KOPT-K1 (cell line): Measurements from ENCODE around the gene ALDH1B1.
"Not testable (repeated sequence)": the region's sequence is repeated elsewhere in the genome, so short reads cannot be mapped to it uniquely, and the experiment has no call there.

Experiments used
- H3K27ac ChIP-seq: fragments of 200-600 bp; sonication (generic); 2 replicates; pipeline ENCODE4 v1.5.1; 2016; ENCODE audit warnings: antibody characterized with exemption, mild to moderate bottlenecking, low read depth, low read length; ENCODE audit not compliant: poor library complexity, severe bottlenecking
- H3K36me3 ChIP-seq: fragments of 200-600 bp; sonication (generic); 2 replicates; pipeline ENCODE4 v1.5.1; 2017; ENCODE audit warnings: antibody characterized with exemption, mild to moderate bottlenecking, low read length, moderate library complexity; ENCODE audit not compliant: insufficient read depth
- H3K9me3 ChIP-seq: fragments of 200-600 bp; sonication (generic); 2 replicates; pipeline ENCODE4 v1.5.1; 2017; ENCODE audit warnings: antibody characterized with exemption, low read length, mild to moderate bottlenecking; ENCODE audit not compliant: insufficient read depth, poor library complexity, severe bottlenecking

The ALDH1B1 gene

DNA sequence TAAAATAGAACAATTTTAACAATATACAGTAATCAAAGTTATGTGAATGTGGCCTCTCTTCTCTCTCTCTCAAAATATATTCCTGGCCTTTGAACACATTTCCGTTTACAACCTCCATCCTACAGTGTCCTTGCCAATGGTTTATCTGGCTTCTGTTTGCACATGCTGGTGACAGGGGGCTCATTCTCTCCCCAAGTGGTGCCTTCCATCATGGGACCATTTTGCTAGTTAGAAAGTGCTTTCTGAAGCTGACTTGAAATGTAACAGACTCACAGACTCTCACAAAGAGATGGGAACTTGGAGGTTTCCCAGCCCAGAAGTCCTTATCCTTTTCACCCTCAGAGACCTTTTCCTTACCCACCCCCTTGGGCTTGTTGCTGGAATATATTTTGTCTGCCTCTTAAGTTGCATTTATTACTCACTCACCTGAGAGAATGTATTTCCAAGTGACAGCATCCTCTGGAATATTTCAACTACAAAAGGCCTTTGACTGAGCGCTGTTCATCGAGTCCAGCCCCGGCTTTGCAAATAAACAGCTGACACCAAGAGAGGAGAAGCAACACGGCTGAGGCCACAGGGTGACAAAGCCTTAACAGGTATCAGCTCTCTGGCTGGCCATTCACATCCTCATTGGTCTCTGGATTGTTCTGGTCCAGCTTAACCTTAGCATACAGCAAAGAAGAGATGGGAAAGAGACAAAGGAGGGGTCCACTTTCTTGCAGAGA is 17.5 kb upstream of the ALDH1B1 start:
- no peak overlapping the region for H3K27ac ChIP-seq
- no peaks in the 10 kb centered on the region for H3K36me3 ChIP-seq
- H3K9me3 ChIP-seq, result no peaks in the 10 kb centered on the region

DNA sequence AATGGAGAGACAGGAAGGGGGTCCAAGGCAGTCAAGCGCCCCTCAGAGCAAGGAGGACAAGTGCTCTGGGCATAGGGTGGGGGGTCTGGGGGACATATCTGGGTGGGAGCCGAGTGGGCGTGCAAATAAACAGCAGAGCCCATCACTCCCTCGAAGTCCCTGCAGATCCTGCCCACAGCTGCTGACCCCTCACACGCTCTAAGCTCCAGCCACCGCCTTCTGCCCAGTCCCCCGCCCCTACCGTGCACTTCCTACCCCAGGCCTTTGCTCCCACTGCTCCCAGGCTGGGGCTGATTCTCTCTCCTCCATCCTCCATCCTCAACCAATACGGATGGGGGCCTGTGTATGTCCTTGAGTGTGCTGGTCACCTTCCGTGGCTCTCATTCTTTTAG is 16.9 kb upstream of the ALDH1B1 start:
- H3K36me3 ChIP-seq, result no peaks in the 10 kb centered on the region
- no peak overlapping the region for H3K27ac ChIP-seq
- H3K9me3 ChIP-seq, result no peaks in the 10 kb centered on the region

DNA sequence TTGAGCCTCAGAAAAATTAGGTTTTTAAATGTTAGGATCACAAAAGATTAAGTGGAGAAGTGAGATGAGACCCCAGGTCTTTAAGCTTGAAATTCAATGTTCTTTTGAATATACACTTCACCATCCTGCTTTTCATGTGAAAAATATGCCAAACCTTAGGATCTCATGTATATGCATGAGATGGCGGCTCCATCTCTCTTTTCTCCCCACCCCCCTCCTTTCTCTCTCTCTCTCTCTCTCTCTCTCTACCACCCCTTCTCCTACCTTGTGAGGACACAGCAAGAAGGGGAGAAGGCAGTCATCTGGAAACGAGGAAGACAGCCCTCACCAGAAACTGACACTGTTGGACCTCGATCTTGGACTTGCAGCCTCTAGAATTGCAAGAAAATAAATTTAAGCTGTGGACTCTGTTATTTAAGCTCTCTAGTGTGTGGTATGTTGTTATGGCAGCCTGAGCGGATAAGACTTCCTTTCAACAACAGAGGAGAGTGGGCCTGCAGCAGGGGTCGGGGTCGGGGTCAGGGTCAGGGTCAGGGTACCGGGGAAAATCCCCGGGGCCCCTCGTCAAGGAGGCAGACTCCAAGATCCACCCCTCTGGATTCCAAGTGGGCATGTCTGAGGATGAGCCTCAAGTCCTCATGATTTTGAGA is 16.4 kb upstream of the ALDH1B1 start:
- Histone ChIP-seq H3K36me3 (no peaks in the 10 kb centered on the region), H3K9me3 (no peaks in the 10 kb centered on the region), H3K27ac (no peak overlapping the region)

DNA sequence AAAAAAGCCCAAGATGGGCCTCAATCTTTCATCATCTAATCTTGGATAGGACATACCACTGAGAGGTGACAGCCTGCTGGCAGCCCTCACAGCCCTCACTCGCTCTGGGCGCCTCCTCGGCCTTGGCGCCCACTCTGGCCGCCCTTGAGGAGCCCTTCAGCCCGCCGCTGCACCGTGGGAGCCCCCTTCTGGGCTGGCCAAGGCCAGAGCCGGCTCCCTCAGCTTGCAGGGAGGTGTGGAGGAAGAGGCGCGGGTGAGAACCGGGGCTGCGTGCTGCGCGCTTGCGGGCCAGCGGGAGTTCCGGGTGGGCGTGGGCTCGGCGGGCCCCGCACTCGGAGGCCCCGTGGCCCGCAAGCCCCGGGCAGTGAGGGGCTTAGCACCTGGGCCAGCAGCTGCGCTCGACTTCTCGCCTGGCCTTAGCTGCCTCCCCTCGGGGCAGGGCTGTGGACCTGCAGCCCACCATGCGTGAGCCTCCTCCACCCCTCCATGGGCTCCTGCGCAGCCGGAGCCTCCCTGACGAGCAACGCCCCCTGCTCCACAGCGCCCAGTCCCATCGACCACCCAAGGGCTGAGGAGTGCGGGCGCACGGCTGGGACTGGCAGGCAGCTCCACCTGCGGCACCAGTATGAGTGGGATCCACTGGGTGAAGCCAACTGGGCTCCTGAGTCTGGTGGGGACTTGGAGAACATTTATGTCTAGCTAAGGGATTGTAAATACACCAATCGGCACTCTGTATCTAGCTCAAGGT is 15.0 kb upstream of the ALDH1B1 start:
- not testable (repeated sequence) for H3K9me3 ChIP-seq

DNA sequence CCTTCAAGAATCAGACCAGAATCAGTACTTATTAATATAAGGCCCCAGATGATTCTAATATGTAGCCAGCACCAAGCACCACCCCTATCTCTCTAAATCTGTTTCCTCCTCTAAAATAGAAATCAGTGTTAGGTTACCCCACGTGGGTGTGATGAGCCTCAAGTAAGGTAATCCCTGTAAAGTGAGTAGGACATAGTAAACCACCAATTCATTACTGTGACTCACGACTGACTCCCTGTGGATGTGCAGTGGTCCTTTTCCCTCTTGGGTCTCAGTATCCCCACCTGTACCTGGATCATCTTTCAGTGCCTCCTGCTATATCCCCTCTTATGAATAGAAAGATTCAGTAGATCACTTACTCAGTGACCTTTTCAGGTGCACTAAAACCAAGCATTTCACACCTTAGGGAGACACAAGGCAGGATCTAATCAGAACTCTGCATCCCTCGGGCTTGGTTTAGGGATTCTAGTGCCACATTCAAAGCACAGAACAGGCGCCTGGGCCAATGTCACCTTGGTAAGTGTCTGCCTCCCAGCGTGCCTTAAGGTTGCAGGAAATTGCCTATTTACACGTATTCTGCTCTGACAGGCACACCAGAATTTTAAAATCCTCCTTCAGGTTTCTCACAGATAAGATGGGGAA is 12.2 kb upstream of the ALDH1B1 start:
- peaks cover 10% of the 10 kb centered on the region for H3K9me3 ChIP-seq
- no peak overlapping the region for H3K27ac ChIP-seq
- no peaks in the 10 kb centered on the region for H3K36me3 ChIP-seq

More for the DNA sequence above, 15.0 kb upstream of the ALDH1B1 start:
- not testable (repeated sequence) for H3K36me3 ChIP-seq, H3K27ac ChIP-seq

DNA sequence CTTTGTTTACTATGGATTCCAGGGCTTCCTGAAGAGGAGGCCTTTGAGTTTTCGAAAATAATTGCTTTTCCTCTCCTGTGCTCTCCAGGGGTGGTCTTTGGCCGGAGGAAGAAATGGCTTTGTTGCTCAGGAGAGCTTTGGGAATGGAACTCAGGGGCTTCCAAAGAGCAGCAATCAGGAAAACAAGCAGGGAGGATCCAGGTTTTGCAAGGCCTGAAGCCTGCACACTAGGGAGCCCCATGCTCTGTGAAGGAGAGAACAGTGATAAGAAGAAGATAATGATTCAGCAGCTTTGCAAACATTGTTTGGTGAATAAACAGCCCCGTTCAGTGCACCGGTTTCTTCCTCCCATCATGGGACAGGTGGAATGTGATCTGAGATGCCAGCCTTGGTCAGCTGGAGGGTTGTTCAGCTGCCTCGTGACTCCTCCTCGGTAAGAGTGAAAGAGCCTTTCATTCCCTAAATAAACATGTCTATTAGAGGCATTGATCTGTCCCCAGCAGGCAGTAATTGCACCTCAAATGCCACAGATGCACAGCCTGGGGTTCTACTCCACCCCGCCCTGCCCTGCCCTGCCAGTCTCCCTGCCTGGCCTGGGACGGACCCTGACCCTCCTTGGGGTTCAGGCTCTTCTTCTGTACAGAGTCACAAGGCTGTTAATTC is 11.5 kb upstream of the ALDH1B1 start:
- Histone ChIP-seq H3K27ac (no peak overlapping the region), H3K9me3 (peaks cover 16% of the 10 kb centered on the region), H3K36me3 (no peaks in the 10 kb centered on the region)

DNA sequence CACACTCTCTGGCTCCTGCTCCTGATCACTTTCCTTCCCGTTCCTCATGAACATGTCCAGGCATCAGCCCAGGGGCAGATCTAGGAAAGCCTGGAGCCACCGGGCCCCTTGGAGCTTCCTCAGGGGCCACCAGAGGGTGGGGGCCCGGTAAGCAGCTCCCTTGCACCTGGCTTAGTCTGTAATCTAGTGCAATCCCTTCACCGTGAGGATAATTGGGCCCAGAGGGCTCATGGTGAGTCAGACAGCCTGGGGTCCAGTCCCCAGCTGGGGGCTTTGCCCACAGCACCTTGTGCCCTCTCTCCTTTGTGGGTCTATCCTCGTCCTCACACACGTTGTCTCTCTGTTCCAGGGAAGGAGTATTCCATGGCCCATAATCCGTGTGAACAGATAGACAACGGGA is 10.4 kb upstream of the ALDH1B1 start:
- peaks cover 17% of the 10 kb centered on the region for H3K9me3 ChIP-seq
- H3K27ac ChIP-seq, result no peak overlapping the region
- H3K36me3 ChIP-seq, result no peaks in the 10 kb centered on the region

DNA sequence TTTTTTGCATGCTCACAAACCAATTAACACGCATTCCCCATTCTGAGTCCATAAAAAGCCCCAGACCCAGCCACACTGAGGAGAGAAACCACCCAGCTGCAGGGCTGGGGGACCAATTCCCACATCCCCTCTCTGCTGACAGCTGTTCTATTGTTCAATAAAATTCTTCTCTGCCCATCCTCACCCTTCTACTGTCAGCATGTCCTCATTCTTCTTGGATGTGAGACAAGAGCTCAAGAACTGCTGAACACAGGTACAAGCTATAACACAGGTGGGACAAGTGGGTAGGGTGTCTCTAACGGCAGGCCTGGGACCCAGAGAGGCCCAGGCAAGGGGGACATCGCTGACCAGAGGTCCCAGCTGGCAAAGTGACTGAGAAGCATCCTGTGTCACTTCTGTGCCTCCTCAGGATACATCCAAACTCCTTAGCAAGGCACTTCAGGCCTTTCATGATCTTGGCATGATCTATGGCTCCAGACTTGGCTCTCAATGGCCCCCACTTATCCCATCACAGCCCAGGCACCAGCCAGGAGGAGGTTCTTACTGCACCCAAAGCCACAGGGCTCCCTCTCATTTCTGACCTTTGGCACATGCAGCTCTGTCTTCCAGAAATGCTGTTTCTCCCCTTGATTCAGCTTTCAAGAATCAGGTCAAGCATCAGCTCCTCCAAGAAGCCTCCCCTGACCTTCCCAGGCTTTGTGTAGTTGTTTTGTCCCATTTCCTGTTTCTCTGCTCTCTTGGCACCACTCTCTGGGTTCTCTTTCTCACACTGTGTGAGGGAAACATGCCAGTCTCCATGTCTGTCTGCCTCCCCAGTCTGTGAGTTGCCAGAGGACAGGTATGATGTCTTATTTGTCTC is 7.3 kb upstream of the ALDH1B1 start:
- Histone ChIP-seq H3K9me3 (peaks cover 17% of the 10 kb centered on the region), H3K36me3 (no peaks in the 10 kb centered on the region), H3K27ac (no peak overlapping the region)

DNA sequence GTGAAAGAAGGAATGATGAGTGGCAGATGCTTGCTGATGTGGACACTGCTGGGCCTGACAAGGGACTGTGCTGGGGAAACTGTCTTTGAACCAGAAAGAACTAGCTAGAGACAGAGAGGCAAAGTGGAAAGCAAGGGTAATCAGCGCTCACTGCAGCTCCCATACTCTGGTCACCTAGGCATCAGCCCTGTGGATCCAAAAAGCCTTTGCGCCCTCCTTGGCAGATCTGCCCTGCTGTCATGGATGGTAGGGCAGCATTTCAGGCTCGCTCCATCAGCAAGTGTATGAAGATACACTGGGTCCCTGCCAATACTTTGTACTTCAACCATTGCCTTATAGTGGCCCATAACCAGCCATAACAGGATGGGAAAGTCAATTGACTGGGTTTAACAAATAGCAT is 6.6 kb upstream of the ALDH1B1 start:
- Histone ChIP-seq H3K9me3 (peaks cover 17% of the 10 kb centered on the region), H3K27ac (no peak overlapping the region), H3K36me3 (no peaks in the 10 kb centered on the region)

DNA sequence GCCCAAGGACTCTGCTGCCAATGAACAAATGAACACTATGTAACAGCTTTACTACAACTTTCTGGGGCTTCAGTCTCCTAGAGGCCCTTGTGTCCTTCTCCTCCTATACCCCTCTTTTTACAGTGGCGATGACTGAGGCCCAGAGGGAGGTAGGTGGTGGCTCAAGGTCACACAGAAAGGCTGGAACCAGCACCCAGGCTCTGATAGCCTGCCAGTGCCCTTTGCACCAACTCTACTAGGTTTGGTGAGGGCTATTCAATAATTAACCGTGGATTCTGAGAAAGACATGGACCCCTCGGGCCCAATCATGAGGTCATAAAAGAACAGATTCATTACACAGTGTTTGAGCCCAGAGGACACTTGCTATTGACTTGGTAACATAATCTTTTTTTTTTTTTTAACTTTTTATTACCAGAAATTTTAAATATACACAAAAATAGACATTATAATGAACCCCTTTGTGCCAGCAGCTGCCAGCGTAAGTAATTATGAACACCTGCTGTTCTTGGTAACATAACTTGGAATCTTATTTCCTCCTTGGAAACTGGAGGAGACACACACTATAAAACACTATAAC is 6.1 kb upstream of the ALDH1B1 start:
- peaks cover 17% of the 10 kb centered on the region for H3K9me3 ChIP-seq
- H3K27ac ChIP-seq, result no peak overlapping the region
- no peaks in the 10 kb centered on the region for H3K36me3 ChIP-seq

DNA sequence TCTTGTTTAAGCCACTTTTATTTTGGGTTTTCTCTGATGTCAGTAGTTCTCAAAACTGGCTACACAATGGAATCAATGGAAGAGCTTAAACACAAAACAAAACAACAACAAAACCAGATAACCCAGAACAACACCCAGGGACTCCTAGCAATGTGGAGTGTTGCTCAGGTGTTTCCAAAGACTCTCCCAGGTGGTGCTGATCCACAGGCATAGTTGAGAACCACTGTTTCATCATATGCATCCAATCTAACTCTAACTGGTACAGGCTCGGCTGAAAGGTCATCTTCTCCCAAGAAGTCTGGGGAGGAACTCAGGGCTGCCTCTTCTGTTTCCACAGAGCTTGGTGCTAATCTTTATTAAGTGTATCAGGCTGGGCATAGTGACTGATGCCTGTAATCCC is 5.4 kb upstream of the ALDH1B1 start:
- H3K27ac ChIP-seq, result no peak overlapping the region
- H3K36me3 ChIP-seq, result no peaks in the 10 kb centered on the region
- H3K9me3 ChIP-seq, result peaks cover 17% of the 10 kb centered on the region

DNA sequence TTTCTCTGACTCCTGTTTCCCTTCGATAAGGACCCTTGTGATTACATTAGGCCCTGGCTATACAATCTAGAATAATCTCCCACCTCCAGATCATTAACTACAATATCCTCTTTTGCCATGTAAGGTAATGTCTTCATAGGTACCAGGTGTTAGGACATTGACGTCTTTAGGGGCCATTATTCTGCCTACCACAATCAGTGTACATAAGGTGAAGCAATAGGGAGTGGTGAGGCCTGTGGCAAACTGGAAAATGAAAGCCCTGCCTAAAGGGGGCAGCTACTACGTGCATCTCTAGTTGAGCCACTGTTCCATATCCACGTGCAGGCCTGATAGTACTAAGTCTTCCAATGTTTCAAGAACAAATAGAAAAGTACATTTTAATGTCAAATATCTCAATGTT is 4.8 kb upstream of the ALDH1B1 start:
- no peaks in the 10 kb centered on the region for H3K36me3 ChIP-seq
- H3K27ac ChIP-seq, result no peak overlapping the region
- H3K9me3 ChIP-seq, result peaks cover 17% of the 10 kb centered on the region

DNA sequence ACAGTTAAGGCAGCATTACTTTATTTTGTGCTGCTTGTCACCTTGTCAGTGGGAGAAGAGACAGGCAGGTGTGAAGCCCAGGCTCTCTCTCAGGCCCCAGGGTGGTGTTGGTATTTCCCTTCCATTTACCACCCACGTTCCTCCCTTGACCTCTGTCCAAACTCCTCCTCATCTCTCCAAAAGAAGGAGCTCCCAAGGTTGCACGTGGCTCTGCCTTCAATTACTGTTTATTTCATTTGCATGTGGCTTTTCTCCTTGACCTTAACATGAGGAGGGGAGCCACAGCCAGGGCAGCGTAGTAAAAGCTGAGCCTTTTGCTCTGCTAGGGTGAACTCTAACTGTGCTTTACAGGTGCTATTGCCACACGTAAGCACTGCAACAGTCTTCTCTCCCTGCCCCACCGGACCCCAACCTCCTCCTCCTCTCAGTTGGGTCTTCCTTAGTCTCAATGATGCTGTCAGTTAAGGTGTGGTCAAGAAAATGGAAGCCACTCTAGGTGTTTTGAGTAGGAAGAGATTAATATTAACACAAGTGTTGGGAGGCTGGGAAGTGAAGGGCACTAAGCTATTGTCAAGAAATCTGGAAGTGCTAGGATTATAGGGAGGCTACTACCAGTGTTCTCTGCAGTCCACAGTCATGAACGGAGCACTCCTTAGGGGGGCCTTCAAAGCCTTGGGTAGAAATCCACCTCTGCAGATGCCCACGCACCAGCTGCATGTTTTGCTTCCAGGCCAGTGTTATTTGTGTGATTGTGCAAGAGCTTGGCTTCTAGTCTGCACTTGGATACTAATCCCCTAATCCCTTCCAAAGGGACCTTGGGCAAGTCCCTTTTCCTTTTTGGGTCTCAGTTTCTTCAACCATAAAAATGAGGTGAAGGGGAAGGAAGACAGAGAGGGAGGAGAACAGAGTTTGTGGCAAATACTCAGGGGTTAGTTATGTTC is 3.9 kb upstream of the ALDH1B1 start:
- Histone ChIP-seq H3K36me3 (no peaks in the 10 kb centered on the region), H3K9me3 (peaks cover 17% of the 10 kb centered on the region), H3K27ac (no peak overlapping the region)
